Stimulated activated effector memory CD8-positive, alpha-beta T cell treated with anti-CD3 and anti-CD28 coated beads, Interleukin-12 subunit alpha, Interleukin-12 subunit beta, amount 100 ng/mL, for 72 hours (primary cell): Measurements from ENCODE around the gene RGSL1.

ENCODE experiments used
- ATAC-seq: fragments of 150-1000 bp; cut with Tn5 transposase; 2 replicates; pipeline ENCODE4 v1.10.0; 2021
- DNase-seq, 2 donors: peaks; one replicate each; pipeline ENCODE4 v3.0.0; 2021 to 2022; ENCODE audit warnings: low spot score in 2 of 2
- H3K27ac Mint-ChIP-seq: one replicate; pipeline ENCODE4 v1.8.0; 2022; ENCODE audit warnings: mild to moderate bottlenecking, mixed read lengths
- H3K36me3 Mint-ChIP-seq: one replicate; pipeline ENCODE4 v1.8.0; 2022; ENCODE audit warnings: mild to moderate bottlenecking, mixed read lengths
- H3K4me1 Mint-ChIP-seq: one replicate; pipeline ENCODE4 v1.8.0; 2022; ENCODE audit warnings: mixed read lengths
- H3K4me3 Mint-ChIP-seq: one replicate; pipeline ENCODE4 v1.8.0; 2022; ENCODE audit warnings: mild to moderate bottlenecking, mixed read lengths
- H3K9me3 Mint-ChIP-seq: one replicate; pipeline ENCODE4 v1.8.0; 2022; ENCODE audit warnings: mixed read lengths

Gene RGSL1

GRCh38 chr1:182586380-182586779 is 136.4 kb downstream of the RGSL1 start:
- H3K9me3 Mint-ChIP-seq = no peaks in the 10 kb centered on the region
- DNase-seq (peak in 1 of 2 donors; percentile 29), ATAC-seq (no peak)
- H3K27ac Mint-ChIP-seq = no peak overlapping the region
- H3K4me1 Mint-ChIP-seq = peaks cover 55% of the 10 kb centered on the region
- H3K36me3 Mint-ChIP-seq = peaks cover 21% of the 10 kb centered on the region
- no peak overlapping the region for H3K4me3 Mint-ChIP-seq

- Mint-ChIP-seq H3K36me3 (peaks cover 14% of the 10 kb centered on the region), H3K9me3 (no peaks in the 10 kb centered on the region), H3K27ac (no peak overlapping the region), H3K4me1 (peaks cover 55% of the 10 kb centered on the region), H3K4me3 (no peak overlapping the region)
- DNase-seq (no peak), ATAC-seq (no peak)
Observed at GRCh38 chr1:182587093-182587492, 137.1 kb downstream of the RGSL1 start.

- Mint-ChIP-seq H3K4me1 (peaks cover 53% of the 10 kb centered on the region), H3K27ac (peak overlapping the region; percentile 100), H3K9me3 (no peaks in the 10 kb centered on the region), H3K4me3 (peak overlapping the region; percentile 100), H3K36me3 (peaks cover 10% of the 10 kb centered on the region)
- DNase-seq (no peak), ATAC-seq (peak; percentile 3)
Observed at GRCh38 chr1:182587666-182588499, 137.9 kb downstream of the RGSL1 start.

- DNase-seq = peak; percentile 32 to 63
- peaks cover 1% of the 10 kb centered on the region for H3K36me3 Mint-ChIP-seq
- peak within 1 kb of the TSS; percentile 100 for H3K27ac Mint-ChIP-seq
- H3K9me3 Mint-ChIP-seq = no peaks in the 10 kb centered on the region
- peak within 1 kb of the TSS; percentile 100 for H3K4me3 Mint-ChIP-seq
- peak; percentile 89 for ATAC-seq
- peaks cover 44% of the 10 kb centered on the region for H3K4me1 Mint-ChIP-seq
Observed at GRCh38 chr1:182588500-182589396, 138.8 kb downstream of the RGSL1 start, which contains the start of gene RNASEL. Gene RNASEL (minus strand): TSS chr1:182589256. CDS start chr1:182586806, 2,450 bp downstream.

GRCh38 chr1:182589520-182589919 is 139.6 kb downstream of the RGSL1 start:
- Mint-ChIP-seq H3K4me1 (peaks cover 39% of the 10 kb centered on the region), H3K4me3 (peak overlapping the region; percentile 100), H3K9me3 (no peaks in the 10 kb centered on the region), H3K27ac (peak overlapping the region; percentile 100), H3K36me3 (no peaks in the 10 kb centered on the region)
- ATAC-seq = no peak
- DNase-seq = no peak

- peak in 1 of 2 donors; percentile 26 for DNase-seq
- Mint-ChIP-seq H3K27ac (peak overlapping the region; percentile 100), H3K9me3 (no peaks in the 10 kb centered on the region), H3K4me1 (peaks cover 35% of the 10 kb centered on the region), H3K36me3 (no peaks in the 10 kb centered on the region), H3K4me3 (peak overlapping the region; percentile 100)
- ATAC-seq = no peak
Observed at GRCh38 chr1:182589931-182590330, 140.0 kb downstream of the RGSL1 start.

GRCh38 chr1:182595641-182596240 is 145.8 kb downstream of the RGSL1 start:
- Mint-ChIP-seq H3K4me3 (no peak overlapping the region), H3K4me1 (no peaks in the 10 kb centered on the region), H3K36me3 (no peaks in the 10 kb centered on the region), H3K27ac (no peak overlapping the region), H3K9me3 (no peaks in the 10 kb centered on the region)
- ATAC-seq = peak; percentile 55
- peak; percentile 50 to 79 for DNase-seq

- H3K27ac Mint-ChIP-seq = peak overlapping the region; percentile 59
- ATAC-seq (no peak), DNase-seq (no peak)
Observed at GRCh38 chr1:182596934-182597333, 147.0 kb downstream of the RGSL1 start.

GRCh38 chr1:182598296-182598695 is 148.3 kb downstream of the RGSL1 start:
- no peaks in the 10 kb centered on the region for H3K36me3 Mint-ChIP-seq
- no peak overlapping the region for H3K4me3 Mint-ChIP-seq
- H3K27ac Mint-ChIP-seq = no peak overlapping the region

More at GRCh38 chr1:182596934-182597333, 147.0 kb downstream of the RGSL1 start:
- Mint-ChIP-seq H3K4me3 (no peak overlapping the region), H3K4me1 (no peaks in the 10 kb centered on the region), H3K9me3 (no peaks in the 10 kb centered on the region), H3K36me3 (no peaks in the 10 kb centered on the region)

GRCh38 chr1:182599339-182599738 is 149.4 kb downstream of the RGSL1 start:
- ATAC-seq (no peak), DNase-seq (no peak)
- Mint-ChIP-seq H3K4me1 (no peaks in the 10 kb centered on the region), H3K27ac (peak overlapping the region; percentile 41), H3K9me3 (no peaks in the 10 kb centered on the region), H3K4me3 (no peak overlapping the region), H3K36me3 (no peaks in the 10 kb centered on the region)

More at GRCh38 chr1:182598296-182598695, 148.3 kb downstream of the RGSL1 start:
- ATAC-seq (no peak), DNase-seq (no peak)
- Mint-ChIP-seq H3K4me1 (no peaks in the 10 kb centered on the region), H3K9me3 (no peaks in the 10 kb centered on the region)

- no peak for DNase-seq
- no peak for ATAC-seq
- no peak overlapping the region for H3K4me3 Mint-ChIP-seq
- no peaks in the 10 kb centered on the region for H3K4me1 Mint-ChIP-seq
- peak overlapping the region; percentile 41 for H3K27ac Mint-ChIP-seq
- no peaks in the 10 kb centered on the region for H3K9me3 Mint-ChIP-seq
- H3K36me3 Mint-ChIP-seq = no peaks in the 10 kb centered on the region
Observed at GRCh38 chr1:182600036-182600713, 150.2 kb downstream of the RGSL1 start.

GRCh38 chr1:182600745-182601415 is 150.9 kb downstream of the RGSL1 start:
- DNase-seq = no peak

GRCh38 chr1:182601416-182601786 is 151.5 kb downstream of the RGSL1 start:
- no peaks in the 10 kb centered on the region for H3K9me3 Mint-ChIP-seq
- no peak overlapping the region for H3K27ac Mint-ChIP-seq
- ATAC-seq = no peak
- no peaks in the 10 kb centered on the region for H3K36me3 Mint-ChIP-seq
- H3K4me3 Mint-ChIP-seq = no peak overlapping the region
- DNase-seq = peak; percentile 65 to 81
- H3K4me1 Mint-ChIP-seq = no peaks in the 10 kb centered on the region

More at GRCh38 chr1:182600745-182601415, 150.9 kb downstream of the RGSL1 start:
- Mint-ChIP-seq H3K9me3 (no peaks in the 10 kb centered on the region), H3K36me3 (no peaks in the 10 kb centered on the region), H3K4me1 (no peaks in the 10 kb centered on the region), H3K27ac (no peak overlapping the region), H3K4me3 (no peak overlapping the region)
- ATAC-seq = no peak

- no peak overlapping the region for H3K4me3 Mint-ChIP-seq
- no peak overlapping the region for H3K27ac Mint-ChIP-seq
- H3K4me1 Mint-ChIP-seq = peaks cover 2% of the 10 kb centered on the region
- no peak for DNase-seq
- no peak for ATAC-seq
- no peaks in the 10 kb centered on the region for H3K9me3 Mint-ChIP-seq
- H3K36me3 Mint-ChIP-seq = no peaks in the 10 kb centered on the region
Observed at GRCh38 chr1:182601913-182602312, 152.0 kb downstream of the RGSL1 start.
